CD4-positive, alpha-beta T cell treated with Interleukin-6 for 4 hours (primary cell): ENCODE data around the gene TSC22D4.

ENCODE experiments used
- DNase-seq: peaks from one replicate; pipeline ENCODE4 v3.0.0-alpha.2; 2020; ENCODE audit warnings: mixed read lengths

TSC22D4 gene

GRCh38 chr7:100492738-100493475 is 13.9 kb upstream of the TSC22D4 start:
- DNase-seq: no peak

GRCh38 chr7:100491192-100491578 is 12.2 kb upstream of the TSC22D4 start:
- DNase-seq: no peak

- no peak for DNase-seq
These were observed 11.6 kb upstream of the TSC22D4 start for GRCh38 chr7:100490483-100491191.

GRCh38 chr7:100489824-100490223 is 10.8 kb upstream of the TSC22D4 start:
- DNase-seq: peak; percentile 43

GRCh38 chr7:100489121-100489520 is 10.1 kb upstream of the TSC22D4 start:
- DNase-seq: no peak

GRCh38 chr7:100488333-100489095 is 9.5 kb upstream of the TSC22D4 start:
- DNase-seq: no peak

- DNase-seq: no peak
These were observed 7.9 kb upstream of the TSC22D4 start for GRCh38 chr7:100486753-100487446.

- no peak for DNase-seq
These were observed 7.2 kb upstream of the TSC22D4 start for GRCh38 chr7:100486111-100486636.

- DNase-seq: no peak
These were observed 6.5 kb upstream of the TSC22D4 start for GRCh38 chr7:100485471-100485876.

- no peak for DNase-seq
These were observed 5.6 kb upstream of the TSC22D4 start for GRCh38 chr7:100484673-100485045.

GRCh38 chr7:100483722-100484672 is 5.0 kb upstream of the TSC22D4 start, which contains the start of gene NYAP1:
Gene NYAP1 (plus strand): TSS chr7:100483927. CDS start chr7:100485312, 1,385 bp downstream.
- peak; percentile 87 for DNase-seq

GRCh38 chr7:100483090-100483721 is 4.2 kb upstream of the TSC22D4 start:
- peak; percentile 86 for DNase-seq

- no peak for DNase-seq
These were observed 3.7 kb upstream of the TSC22D4 start for GRCh38 chr7:100482728-100483089.

- DNase-seq: no peak
These were observed 2.5 kb upstream of the TSC22D4 start for GRCh38 chr7:100481466-100481865.

GRCh38 chr7:100477871-100478267 is 1.1 kb downstream of the TSC22D4 start:
- no peak for DNase-seq

- peak; percentile 53 for DNase-seq
These were observed 1.8 kb downstream of the TSC22D4 start for GRCh38 chr7:100476903-100477870.

- no peak for DNase-seq
These were observed 2.8 kb downstream of the TSC22D4 start for GRCh38 chr7:100476101-100476780.

- no peak for DNase-seq
These were observed 3.5 kb downstream of the TSC22D4 start for GRCh38 chr7:100475549-100475948.

GRCh38 chr7:100472854-100473499 is 6.0 kb downstream of the TSC22D4 start:
- peak; percentile 36 for DNase-seq
